OCI-LY3 (cell line): ENCODE results near the gene ZNRD2.

ENCODE experiments used
- EZH2phosphoT487 ChIP-seq: fragments of 200-600 bp; shearing (Covaris generic); IDR thresholded peaks from 2 replicates; pipeline ENCODE4 v1.6.1; 2018; ENCODE audit warnings: antibody characterized with exemption, mixed run types, low read depth
- TF ChIP-seq, protein P1 (sequence below): fragments of 200-600, 300-600 bp; sonication (generic); IDR thresholded peaks from 2 replicates; pipeline ENCODE4 v1.5.1; 2014; ENCODE audit warnings: antibody characterized with exemption, low read length, low read depth

DNA sequence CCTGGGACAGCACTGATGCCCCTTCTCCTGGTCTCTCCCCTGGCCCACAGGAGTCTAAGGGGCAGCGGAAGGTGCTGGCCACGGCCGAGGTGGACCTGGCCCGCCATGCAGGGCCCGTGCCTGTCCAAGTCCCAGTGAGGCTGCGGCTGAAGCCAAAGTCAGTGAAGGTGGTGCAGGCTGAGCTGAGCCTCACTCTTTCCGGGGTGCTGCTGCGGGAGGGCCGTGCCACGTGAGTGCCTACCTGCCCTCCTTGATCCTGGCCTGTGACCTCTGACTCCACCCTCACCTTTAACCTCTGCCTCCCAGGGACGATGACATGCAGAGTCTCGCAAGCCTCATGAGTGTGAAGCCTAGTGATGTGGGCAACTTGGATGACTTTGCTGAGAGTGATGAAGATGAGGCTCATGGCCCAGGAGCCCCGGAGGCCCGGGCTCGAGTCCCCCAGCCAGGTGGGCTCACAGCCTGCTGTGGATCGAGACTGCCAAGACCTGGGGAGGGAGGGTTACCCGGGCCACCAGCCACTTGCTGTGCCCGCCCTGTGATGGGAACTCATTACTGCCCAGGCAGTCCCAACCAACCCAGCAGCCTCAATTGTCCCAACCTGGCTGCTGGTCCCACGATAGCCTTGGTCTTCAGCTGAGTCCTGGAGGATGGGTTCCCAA, 9.9 kb downstream of the ZNRD2 start:
- TF ChIP-seq, protein P1, sequence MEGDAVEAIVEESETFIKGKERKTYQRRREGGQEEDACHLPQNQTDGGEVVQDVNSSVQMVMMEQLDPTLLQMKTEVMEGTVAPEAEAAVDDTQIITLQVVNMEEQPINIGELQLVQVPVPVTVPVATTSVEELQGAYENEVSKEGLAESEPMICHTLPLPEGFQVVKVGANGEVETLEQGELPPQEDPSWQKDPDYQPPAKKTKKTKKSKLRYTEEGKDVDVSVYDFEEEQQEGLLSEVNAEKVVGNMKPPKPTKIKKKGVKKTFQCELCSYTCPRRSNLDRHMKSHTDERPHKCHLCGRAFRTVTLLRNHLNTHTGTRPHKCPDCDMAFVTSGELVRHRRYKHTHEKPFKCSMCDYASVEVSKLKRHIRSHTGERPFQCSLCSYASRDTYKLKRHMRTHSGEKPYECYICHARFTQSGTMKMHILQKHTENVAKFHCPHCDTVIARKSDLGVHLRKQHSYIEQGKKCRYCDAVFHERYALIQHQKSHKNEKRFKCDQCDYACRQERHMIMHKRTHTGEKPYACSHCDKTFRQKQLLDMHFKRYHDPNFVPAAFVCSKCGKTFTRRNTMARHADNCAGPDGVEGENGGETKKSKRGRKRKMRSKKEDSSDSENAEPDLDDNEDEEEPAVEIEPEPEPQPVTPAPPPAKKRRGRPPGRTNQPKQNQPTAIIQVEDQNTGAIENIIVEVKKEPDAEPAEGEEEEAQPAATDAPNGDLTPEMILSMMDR = no peak
- no peak for TF ChIP-seq EZH2phosphoT487
